NCI-H748 treated with DMSO at 0.1 percent for 48 hours (cell line): ENCODE measurements around the gene VPS51.

Source experiments
- DNase-seq: peaks from one replicate; lab custom pipeline; 2025; lab: John Stamatoyannopoulos, UW

The VPS51 gene

DNA sequence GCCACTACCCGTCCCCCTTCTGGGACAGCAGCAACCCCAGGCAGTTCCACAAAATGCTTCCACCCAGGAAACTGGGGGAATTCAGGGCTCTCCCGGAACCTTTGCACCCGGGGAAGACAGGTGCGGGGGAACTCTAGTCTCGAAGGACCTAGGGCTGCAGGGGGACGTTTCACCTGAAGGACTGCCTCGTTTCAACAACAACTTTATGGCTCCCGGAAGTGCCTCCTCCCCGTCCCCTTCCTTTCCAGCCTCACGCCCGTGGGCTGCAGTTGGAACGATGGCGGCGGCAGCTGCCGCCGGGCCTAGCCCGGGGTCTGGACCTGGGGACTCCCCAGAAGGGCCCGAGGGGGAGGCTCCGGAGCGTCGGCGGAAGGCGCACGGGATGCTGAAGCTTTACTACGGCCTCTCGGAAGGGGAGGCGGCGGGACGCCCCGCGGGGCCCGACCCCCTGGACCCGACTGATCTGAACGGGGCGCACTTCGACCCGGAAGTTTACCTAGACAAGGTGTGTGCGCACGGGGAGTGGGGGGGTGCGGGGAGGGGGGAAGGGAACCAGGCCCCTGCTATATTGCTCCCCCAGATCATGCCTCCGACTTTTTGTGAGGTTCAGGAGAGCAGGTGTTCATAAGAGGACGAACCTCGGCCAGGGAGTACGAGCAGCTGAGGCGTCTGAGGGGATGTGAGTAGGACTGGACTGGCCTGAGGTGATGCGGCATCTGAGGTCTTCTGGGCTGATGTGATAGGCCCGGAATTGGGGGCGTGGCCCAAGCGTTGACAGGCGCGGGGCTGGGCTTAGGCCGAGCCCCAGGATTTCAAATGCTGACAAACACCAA is at the start of gene VPS51:
VPS51 (plus strand) TSS at position 241 of the 833 bp plus-strand sequence; CDS start at position 278, 37 bp downstream.
- DNase-seq: peak; percentile 76

DNA sequence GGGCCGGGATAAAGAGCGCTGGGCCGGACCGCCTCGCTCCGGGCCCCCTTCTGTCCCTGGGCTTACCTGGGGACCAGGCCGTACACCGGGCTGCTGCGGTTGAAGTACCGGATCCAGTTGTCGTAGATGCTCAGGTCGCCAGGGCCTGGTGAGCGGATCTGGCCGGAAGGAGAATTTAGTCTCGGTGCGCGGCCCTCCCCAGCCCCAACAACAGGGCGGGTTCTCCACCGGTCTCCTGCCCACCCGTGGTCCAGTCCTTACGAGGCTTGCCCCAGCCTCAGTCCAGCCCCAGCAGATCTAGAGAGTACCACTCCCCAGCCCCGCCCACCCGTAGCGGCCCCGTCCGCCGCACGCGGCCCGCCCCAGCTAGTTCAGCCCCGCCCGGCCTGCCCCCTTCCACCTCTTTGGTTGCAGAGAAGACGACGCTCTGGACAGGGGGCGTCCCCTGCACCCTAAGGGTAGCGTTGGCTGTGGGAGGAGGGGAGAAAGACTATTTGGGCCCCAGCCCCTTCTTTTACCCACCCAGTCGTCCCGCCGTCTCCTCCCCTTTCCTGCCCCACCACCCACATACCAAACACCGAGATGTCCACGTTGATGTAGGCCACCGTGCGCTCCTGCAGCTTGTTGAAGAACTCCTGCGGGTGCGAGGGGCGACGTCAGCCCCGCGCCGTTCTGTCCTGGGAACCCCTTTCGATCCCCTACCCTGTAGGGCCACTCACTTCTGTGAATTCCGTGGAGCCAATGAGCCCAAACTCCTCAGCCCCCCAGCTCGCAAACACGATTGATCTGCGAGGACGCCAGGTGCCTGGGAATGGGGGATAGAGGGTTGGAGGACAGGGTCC is 48.2 kb upstream of the VPS51 start:
- no peak for DNase-seq

DNA sequence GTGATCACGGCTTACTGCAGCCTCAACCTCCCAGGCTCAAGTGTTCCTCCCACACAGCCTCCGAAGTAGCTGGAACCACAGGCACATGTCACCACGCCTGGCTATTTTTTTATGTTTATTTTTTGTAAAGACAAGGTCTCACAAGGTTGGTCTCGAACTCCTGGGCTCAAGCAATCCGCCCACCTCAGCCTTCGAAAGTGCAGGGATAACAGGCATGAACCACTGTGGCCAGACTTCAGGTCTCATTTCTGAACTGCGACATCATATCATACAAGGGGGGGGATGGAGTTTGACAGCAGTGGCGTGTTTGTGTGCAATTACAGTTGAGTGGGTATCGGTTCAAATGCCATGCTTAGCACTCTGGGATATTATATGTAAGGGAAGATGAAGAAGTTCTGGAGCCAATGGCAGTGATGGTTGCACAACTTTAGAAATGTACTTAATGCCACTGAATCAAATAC is 44.6 kb upstream of the VPS51 start:
- DNase-seq: no peak

DNA sequence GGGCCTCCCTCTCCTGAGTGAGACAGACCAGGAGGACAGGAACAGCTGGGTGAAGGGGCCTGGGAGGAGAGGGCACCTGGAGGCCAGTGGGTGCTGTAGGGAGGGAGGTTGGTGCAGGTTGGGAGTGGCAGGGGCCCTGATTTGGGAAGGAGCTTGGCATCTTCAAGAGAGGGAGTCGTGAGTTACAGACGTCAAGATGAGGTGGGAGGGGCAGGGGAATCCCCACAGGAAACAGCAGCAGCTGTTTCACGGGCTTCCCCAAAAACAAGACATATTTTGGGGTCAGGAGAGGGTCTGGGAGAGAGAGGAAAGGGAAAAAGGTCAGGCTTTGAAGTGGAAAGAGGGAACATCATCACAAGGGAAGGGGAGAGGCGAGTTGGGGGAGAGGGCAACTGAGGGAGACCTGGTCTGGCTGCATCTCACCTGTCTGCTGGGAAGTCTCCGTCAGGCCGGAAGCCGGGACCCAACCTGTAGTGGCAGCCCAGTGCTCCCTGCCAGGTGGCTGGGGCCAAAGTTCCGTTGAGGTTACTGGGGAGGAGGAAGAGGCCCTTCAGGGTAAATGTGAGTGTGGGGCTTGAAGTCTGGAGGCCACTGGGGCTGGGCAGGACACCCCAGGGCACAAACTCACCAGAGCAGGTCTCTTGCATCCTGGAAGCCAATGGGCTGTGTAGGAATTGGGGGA is 42.0 kb upstream of the VPS51 start:
- DNase-seq: no peak

DNA sequence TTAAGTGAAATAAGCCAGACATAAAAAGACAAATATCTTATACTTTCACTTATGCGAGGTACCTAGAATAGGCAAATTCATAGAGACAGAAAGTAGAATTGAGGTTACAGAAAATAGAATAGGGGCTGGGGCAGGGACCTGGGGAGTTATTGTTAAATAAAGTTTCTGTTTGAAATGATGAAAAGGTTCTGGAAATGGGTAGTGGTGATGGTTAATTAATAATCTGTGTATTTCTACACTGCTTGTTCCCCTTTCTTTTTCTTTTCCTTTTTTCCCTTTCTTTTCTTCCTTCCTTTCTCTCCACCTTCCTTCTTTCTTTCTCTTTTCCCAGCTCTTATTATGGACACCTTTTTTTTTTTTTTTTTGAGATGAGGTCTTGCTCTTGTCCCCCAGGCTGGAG is 40.5 kb upstream of the VPS51 start:
- DNase-seq: no peak

GRCh38 chr11:65056999-65057398 is 39.0 kb upstream of the VPS51 start:
- DNase-seq: no peak

GRCh38 chr11:65057526-65057925 is 38.5 kb upstream of the VPS51 start:
- DNase-seq: no peak

DNA sequence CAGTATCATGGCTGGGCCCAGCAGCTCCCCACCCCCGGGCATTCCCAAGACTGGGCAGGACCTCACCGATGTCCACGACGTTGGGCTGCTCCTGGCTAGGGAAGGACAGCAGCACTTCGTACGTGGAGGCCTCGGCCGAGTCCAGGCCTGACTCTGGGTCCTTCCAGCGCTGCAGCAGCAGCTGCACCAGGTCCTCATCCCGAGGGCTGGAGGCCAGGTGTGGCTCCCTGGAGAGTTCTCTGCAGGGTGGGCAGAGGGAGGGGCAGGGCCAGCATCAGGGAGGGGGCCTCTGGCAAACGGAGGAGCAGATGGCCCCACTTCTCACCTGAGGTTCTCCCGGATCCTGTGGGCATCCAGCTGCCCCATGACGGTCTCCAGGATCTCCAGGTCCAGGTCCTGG is 38.0 kb upstream of the VPS51 start:
- DNase-seq: no peak

- no peak for DNase-seq
These were observed 37.5 kb upstream of the VPS51 start, which contains the start of gene NAALADL1 for GRCh38 chr11:65058419-65059054. NAALADL1 (minus strand) TSS chr11:65058553; CDS start chr11:65058521, 32 bp downstream.

DNA sequence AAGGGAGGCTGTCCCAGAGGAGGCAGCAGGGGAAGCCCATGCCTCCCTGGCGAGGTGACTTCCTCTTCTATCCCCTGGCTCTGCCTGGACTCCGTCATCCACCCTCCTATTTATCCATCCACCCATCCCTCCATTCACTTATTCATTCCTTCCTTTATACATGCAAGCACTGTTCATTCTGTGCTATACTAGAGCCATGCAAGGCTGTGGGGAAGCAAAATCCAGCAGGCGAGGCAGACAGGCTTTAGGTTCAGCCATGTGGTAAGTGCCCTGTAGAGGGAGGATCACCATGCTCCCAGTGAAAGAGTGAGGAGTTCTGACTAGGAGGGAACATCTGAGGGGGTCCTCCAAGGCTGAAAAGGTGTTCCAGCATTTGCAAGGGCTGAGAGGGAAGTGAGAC is 36.5 kb upstream of the VPS51 start:
- no peak for DNase-seq

DNA sequence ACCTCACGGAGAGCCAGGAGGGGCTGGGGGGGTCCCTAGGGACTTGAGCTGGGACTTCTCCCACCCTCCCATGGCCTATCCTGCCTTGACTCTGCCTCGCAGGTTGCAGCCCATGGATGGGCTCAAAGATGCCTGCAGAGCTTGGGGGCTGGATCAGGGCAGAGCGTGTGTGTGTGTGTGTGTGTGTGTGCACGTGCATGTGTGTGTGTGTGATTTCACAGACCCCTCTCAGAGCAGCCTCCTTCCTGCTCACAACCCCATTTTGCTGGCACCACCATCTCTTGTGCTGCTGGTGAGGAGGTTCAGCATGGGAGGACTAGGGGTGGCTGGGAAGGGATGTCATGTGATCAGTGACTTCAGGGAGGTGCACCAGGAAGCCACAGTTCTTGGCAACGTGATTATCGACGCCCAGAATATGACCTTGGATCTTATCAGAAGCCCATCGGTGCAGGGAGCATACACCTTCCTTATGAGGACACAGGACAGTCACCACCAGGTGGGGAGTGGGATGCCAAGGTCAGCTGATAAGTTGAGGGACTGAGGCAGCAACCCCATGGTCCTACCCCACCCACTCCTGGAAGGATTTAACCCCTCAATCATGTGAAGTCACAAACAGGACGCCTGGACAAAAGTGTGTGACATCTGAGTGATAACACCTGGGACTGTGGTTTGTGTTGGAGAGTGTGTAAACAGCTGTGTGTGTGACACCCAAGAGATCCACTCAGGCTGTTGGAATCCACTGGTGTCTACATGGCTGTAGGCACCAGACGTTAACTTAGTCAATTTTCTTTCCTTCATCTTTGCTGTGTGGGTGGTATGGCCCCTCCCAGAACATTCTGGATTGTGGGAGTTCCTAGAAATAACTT is 35.8 kb upstream of the VPS51 start:
- DNase-seq: no peak

- DNase-seq: no peak
These were observed 35.1 kb upstream of the VPS51 start for GRCh38 chr11:65060913-65061408.

DNA sequence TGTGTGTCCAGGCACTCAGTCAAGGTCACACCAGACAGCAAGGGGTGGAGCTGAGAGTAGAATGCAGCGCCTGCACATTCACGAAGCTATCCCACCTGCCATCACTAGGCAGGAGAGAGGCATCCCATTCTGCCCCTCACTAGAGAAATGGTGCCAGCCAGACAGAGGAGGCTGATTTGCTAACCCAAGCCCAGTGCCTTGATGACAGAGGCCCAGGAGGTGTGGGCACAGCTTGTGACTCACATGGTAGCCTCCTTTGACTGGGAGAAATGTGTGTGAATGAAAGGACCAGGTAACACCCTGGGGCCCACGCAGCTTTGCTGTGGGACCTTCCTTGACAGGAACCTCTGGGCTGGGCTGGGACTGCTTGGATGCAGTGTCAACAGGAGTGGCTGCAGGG is 32.5 kb upstream of the VPS51 start:
- no peak for DNase-seq

DNA sequence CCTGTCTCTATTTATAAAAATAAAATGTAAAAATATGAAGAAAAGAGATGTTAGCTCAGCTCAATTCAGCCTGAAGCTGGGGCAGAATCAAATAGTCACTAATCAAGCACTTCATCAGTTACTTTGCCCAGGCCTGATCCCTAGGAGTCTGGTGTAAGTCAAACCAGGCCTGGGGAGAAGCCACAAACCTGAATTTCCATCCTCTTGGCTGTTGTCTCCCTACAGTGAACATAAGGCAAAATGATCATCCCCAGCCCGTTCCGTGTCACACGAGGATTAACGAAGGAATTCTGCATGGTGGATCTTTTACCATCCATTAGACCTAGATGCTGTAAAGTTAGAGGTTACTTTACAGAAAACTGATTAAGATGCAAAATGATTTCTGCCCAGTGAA is 31.2 kb upstream of the VPS51 start:
- DNase-seq: no peak

DNA sequence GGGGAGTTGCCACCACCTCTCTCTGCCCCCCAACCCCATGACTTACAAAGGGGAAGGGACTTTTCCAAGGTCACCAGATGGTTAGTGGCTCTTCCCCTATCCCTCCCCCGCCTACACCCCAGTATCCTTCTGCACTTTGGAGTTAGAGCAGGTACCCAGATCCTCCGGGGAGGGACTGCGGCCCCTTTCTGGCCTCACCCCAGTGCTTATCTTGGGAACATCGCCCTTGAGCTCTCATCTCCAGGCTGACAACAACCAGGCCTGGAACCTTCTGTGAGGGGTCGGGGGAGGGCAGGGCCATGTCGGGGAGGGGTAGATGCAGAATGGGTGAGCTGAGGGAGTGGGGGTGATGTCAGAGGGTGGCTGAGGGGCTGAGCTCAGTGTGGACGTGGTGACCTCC is 30.2 kb upstream of the VPS51 start:
- no peak for DNase-seq

- DNase-seq: no peak
These were observed 29.7 kb upstream of the VPS51 start for GRCh38 chr11:65066315-65066714.

DNA sequence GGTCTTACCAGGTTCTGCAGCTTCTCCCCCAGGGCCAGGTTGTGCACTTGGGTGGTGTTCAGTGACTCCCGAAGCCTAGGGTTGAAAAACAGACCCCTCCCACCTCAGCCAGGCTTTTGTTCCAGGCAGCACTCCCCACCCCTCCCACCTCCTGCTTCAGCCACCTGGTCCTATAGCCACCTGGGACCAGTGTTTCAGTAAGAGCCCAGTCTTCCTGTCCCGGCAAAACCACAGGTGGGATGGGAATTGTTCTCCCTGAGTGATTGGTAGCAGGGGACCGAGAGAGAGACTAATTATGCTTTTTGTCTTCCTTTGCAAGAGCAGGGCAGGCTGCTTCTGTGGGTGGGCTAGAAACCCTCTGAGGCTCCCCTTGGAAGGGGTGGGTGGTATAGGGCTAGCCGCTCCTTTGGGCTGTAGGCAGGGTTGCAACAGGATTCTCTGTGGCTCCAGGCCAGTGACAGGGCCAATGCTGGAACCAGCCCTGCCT is 29.2 kb upstream of the VPS51 start:
- no peak for DNase-seq

DNA sequence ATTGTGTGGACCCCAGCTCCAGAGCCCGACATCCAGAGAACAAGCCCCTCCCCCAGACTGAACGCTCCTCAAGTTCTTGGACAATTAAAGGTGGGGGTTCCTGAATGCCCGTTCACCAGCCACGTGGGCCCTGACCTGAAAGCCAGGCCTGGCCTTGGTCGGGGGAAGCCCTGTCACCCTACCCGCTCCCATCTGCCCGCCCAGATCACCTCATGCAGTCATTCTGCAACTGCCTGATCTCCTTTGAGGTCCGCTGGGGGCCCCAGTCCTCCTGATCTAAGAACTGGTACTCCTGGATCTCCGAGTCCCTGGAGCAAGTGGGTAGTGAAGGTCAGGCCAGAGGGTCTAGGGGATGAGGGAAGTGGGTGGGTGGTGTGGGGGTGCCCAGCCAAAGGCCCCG is 28.6 kb upstream of the VPS51 start:
- no peak for DNase-seq

- no peak for DNase-seq
These were observed 26.8 kb upstream of the VPS51 start for GRCh38 chr11:65069217-65069616.

- DNase-seq: no peak
These were observed 23.9 kb upstream of the VPS51 start for GRCh38 chr11:65071907-65072630.
